DND-41 (cell line): ENCODE data around the gene LY9.
"Not testable (repeated sequence)": the region's sequence is repeated elsewhere in the genome, so short reads cannot be mapped to it uniquely, and the experiment has no call there.

ENCODE experiments used
- ATAC-seq: fragments of 200-7000 bp; cut with Tn5 transposase; 3 replicates; pipeline ENCODE4 v1.9.1; 2021; ENCODE audit warnings: low read depth; ENCODE audit not compliant: insufficient read depth
- DNase-seq: peaks from one replicate; pipeline ENCODE4 v3.0.0-alpha.2; 2020
- H2AFZ ChIP-seq: 2 replicates; pipeline ENCODE4 v1.6.0; 2012; ENCODE audit warnings: low read depth, low read length
- H3K27ac ChIP-seq: 2 replicates; pipeline ENCODE4 v1.5.1; 2012; ENCODE audit warnings: low read length, inconsistent platforms
- H3K27me3 ChIP-seq: fragments of 200-600 bp; sonication (generic); 2 replicates; pipeline ENCODE4 v1.6.0; 2012; ENCODE audit warnings: low read length, mild to moderate bottlenecking, inconsistent platforms; ENCODE audit not compliant: insufficient read depth, poor library complexity
- H3K36me3 ChIP-seq: 2 replicates; pipeline ENCODE4 v1.5.1; 2012; ENCODE audit warnings: low read length, inconsistent platforms; ENCODE audit not compliant: insufficient read depth
- H3K4me1 ChIP-seq: 2 replicates; pipeline ENCODE4 v1.5.1; 2012; ENCODE audit warnings: mild to moderate bottlenecking, low read length; ENCODE audit not compliant: insufficient read depth
- H3K4me2 ChIP-seq: 2 replicates; pipeline ENCODE4 v1.6.0; 2012; ENCODE audit warnings: mild to moderate bottlenecking, moderate library complexity, low read length, inconsistent platforms; ENCODE audit not compliant: insufficient read depth
- H3K4me3 ChIP-seq, 2 experiments: fragments of 200-600 bp in 1 of 2; shearing (Covaris generic) in 1 of 2; 2 replicates each; pipeline ENCODE4 v1.5.1; 2012 to 2016; ENCODE audit warnings: inconsistent platforms in 2 of 2, low read length in 2 of 2, mild to moderate bottlenecking in 2 of 2, low read depth in 1 of 2, moderate library complexity in 1 of 2
- H3K79me2 ChIP-seq: 2 replicates; pipeline ENCODE4 v1.6.0; 2012; ENCODE audit warnings: low read length, inconsistent platforms; ENCODE audit not compliant: insufficient read depth
- H3K9ac ChIP-seq: 2 replicates; pipeline ENCODE4 v1.6.0; 2012; ENCODE audit warnings: low read depth, mild to moderate bottlenecking, inconsistent platforms, low read length, moderate library complexity
- H3K9me3 ChIP-seq: 2 replicates; pipeline ENCODE4 v1.5.1; 2012; ENCODE audit warnings: low read length, moderate library complexity, mild to moderate bottlenecking, inconsistent platforms; ENCODE audit not compliant: insufficient read depth, severe bottlenecking
- H4K20me1 ChIP-seq: 2 replicates; pipeline ENCODE4 v1.6.0; 2012; ENCODE audit warnings: low read length; ENCODE audit not compliant: insufficient read depth
- CTCF ChIP-seq: IDR thresholded peaks from 2 replicates; pipeline ENCODE4 v1.5.1; 2012; ENCODE audit warnings: borderline replicate concordance, low read length, moderate library complexity, mild to moderate bottlenecking; ENCODE audit not compliant: poor library complexity, severe bottlenecking; ENCODE audit errors: extremely low read depth
- EZH2 ChIP-seq: IDR thresholded peaks from 3 replicates; pipeline ENCODE4 v1.6.1; 2012; ENCODE audit warnings: borderline replicate concordance, low read depth, mild to moderate bottlenecking, moderate library complexity, low read length, inconsistent platforms; ENCODE audit not compliant: severe bottlenecking

The LY9 gene

GRCh38 chr1:160780398-160780755 lies 15.6 kb upstream of the LY9 start:
- ATAC-seq (no peak), DNase-seq (no peak)
- Histone ChIP-seq H3K9ac (no peak overlapping the region), H3K4me1 (peaks cover under 1% of the 10 kb centered on the region; the same call in 1 of the 2 replicates), H2AFZ (no peak overlapping the region), H3K27me3 (no peaks in the 10 kb centered on the region), H3K4me2 (no peak overlapping the region), H3K79me2 (no peaks in the 10 kb centered on the region), H3K27ac (no peak overlapping the region), H3K36me3 (no peaks in the 10 kb centered on the region), H3K4me3 (no peak overlapping the region), H4K20me1 (no peaks in the 10 kb centered on the region), H3K9me3 (no peaks in the 10 kb centered on the region)
- TF ChIP-seq CTCF (no peak), EZH2 (no peak)

GRCh38 chr1:160781186-160781766 lies 14.7 kb upstream of the LY9 start:
- no peak overlapping the region for H3K4me3 ChIP-seq
- DNase-seq (no peak), ATAC-seq (no peak)
- no peaks in the 10 kb centered on the region for H3K27me3 ChIP-seq
- H3K4me1 ChIP-seq = no peaks in the 10 kb centered on the region
- H3K36me3 ChIP-seq = no peaks in the 10 kb centered on the region
- H4K20me1 ChIP-seq = no peaks in the 10 kb centered on the region
- H3K27ac ChIP-seq = no peak overlapping the region
- no peak overlapping the region for H2AFZ ChIP-seq
- H3K79me2 ChIP-seq = no peaks in the 10 kb centered on the region
- H3K4me2 ChIP-seq = no peak overlapping the region
- no peaks in the 10 kb centered on the region for H3K9me3 ChIP-seq
- TF ChIP-seq EZH2 (no peak), CTCF (no peak)
- no peak overlapping the region for H3K9ac ChIP-seq

GRCh38 chr1:160781914-160782689 lies 13.9 kb upstream of the LY9 start:
- Histone ChIP-seq H3K27me3 (no peaks in the 10 kb centered on the region), H3K4me2 (no peak overlapping the region), H4K20me1 (no peaks in the 10 kb centered on the region), H3K27ac (no peak overlapping the region), H3K9me3 (no peaks in the 10 kb centered on the region), H3K4me1 (no peaks in the 10 kb centered on the region), H3K36me3 (no peaks in the 10 kb centered on the region), H3K9ac (no peak overlapping the region), H2AFZ (no peak overlapping the region), H3K4me3 (no peak overlapping the region), H3K79me2 (no peaks in the 10 kb centered on the region)
- DNase-seq = no peak
- TF ChIP-seq EZH2 (no peak), CTCF (no peak)
- peak; percentile 43; the same call in 1 of the 3 replicates for ATAC-seq

- H3K4me3 ChIP-seq, H3K27ac ChIP-seq, H3K36me3 ChIP-seq, H3K4me2 ChIP-seq, H3K9ac ChIP-seq, ATAC-seq, H3K4me1 ChIP-seq, H2AFZ ChIP-seq, H3K79me2 ChIP-seq, H3K27me3 ChIP-seq, H4K20me1 ChIP-seq, H3K9me3 ChIP-seq, DNase-seq: not testable (repeated sequence)
Measured at GRCh38 chr1:160782988-160783765, 12.8 kb upstream of the LY9 start.
